Measurements from ENCODE around the gene LTA.

DNA sequence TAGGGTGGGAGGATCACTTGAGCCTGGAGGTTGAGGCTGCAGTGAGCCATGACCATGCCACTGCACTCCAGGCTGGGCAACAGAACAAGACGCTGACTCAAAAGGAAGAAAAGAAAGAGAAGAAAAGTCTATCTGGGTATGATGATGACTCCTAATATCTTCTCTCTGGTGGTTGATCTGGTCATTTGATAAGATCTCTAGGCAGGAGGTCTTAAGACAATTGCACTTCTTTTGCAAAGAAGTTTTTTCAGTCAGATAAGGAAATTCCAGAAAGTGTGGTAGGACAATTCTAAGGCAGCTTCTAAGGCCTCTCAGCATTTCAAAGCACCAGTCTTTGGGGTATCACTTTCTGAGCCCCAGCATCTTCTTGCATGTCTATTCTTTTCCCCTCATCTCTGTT lies 35.2 kb downstream of the LTA start:
- no peak for TF ChIP-seq ZNF114 (CRISPR knock-in tag; IDR thresholded peaks at IDR 0.05)
- TF ChIP-seq EZH2phosphoT487 (IDR thresholded peaks at IDR 0.05; ENCODE audit: unreplicated experiment), result no peak
- no peak for TF ChIP-seq POLR2AphosphoS5 (IDR thresholded peaks at IDR 0.05; ENCODE audit: low read depth)
- no peak for TF ChIP-seq EZH2 (IDR thresholded peaks at IDR 0.05; ENCODE audit: low read depth, unreplicated experiment)
- TF ChIP-seq, protein P1, sequence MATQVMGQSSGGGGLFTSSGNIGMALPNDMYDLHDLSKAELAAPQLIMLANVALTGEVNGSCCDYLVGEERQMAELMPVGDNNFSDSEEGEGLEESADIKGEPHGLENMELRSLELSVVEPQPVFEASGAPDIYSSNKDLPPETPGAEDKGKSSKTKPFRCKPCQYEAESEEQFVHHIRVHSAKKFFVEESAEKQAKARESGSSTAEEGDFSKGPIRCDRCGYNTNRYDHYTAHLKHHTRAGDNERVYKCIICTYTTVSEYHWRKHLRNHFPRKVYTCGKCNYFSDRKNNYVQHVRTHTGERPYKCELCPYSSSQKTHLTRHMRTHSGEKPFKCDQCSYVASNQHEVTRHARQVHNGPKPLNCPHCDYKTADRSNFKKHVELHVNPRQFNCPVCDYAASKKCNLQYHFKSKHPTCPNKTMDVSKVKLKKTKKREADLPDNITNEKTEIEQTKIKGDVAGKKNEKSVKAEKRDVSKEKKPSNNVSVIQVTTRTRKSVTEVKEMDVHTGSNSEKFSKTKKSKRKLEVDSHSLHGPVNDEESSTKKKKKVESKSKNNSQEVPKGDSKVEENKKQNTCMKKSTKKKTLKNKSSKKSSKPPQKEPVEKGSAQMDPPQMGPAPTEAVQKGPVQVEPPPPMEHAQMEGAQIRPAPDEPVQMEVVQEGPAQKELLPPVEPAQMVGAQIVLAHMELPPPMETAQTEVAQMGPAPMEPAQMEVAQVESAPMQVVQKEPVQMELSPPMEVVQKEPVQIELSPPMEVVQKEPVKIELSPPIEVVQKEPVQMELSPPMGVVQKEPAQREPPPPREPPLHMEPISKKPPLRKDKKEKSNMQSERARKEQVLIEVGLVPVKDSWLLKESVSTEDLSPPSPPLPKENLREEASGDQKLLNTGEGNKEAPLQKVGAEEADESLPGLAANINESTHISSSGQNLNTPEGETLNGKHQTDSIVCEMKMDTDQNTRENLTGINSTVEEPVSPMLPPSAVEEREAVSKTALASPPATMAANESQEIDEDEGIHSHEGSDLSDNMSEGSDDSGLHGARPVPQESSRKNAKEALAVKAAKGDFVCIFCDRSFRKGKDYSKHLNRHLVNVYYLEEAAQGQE (IDR thresholded peaks at IDR 0.05; ENCODE audit: unreplicated experiment), result no peak
- TF ChIP-seq, protein P2, sequence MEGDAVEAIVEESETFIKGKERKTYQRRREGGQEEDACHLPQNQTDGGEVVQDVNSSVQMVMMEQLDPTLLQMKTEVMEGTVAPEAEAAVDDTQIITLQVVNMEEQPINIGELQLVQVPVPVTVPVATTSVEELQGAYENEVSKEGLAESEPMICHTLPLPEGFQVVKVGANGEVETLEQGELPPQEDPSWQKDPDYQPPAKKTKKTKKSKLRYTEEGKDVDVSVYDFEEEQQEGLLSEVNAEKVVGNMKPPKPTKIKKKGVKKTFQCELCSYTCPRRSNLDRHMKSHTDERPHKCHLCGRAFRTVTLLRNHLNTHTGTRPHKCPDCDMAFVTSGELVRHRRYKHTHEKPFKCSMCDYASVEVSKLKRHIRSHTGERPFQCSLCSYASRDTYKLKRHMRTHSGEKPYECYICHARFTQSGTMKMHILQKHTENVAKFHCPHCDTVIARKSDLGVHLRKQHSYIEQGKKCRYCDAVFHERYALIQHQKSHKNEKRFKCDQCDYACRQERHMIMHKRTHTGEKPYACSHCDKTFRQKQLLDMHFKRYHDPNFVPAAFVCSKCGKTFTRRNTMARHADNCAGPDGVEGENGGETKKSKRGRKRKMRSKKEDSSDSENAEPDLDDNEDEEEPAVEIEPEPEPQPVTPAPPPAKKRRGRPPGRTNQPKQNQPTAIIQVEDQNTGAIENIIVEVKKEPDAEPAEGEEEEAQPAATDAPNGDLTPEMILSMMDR (conservative IDR thresholded peaks at IDR 0.05; ENCODE audit: low read depth in 2 of 2), result no peak
- no peak for TF ChIP-seq JUNB (IDR thresholded peaks at IDR 0.05; ENCODE audit: unreplicated experiment)
- TF ChIP-seq CREB1 (CRISPR knock-in tag; IDR thresholded peaks at IDR 0.05; ENCODE audit: low read depth), result no peak
- TF ChIP-seq, protein P3, sequence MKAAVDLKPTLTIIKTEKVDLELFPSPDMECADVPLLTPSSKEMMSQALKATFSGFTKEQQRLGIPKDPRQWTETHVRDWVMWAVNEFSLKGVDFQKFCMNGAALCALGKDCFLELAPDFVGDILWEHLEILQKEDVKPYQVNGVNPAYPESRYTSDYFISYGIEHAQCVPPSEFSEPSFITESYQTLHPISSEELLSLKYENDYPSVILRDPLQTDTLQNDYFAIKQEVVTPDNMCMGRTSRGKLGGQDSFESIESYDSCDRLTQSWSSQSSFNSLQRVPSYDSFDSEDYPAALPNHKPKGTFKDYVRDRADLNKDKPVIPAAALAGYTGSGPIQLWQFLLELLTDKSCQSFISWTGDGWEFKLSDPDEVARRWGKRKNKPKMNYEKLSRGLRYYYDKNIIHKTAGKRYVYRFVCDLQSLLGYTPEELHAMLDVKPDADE (IDR thresholded peaks at IDR 0.05), result no peak
- no peak for TF ChIP-seq ZNF331 (CRISPR knock-in tag; IDR thresholded peaks at IDR 0.05; ENCODE audit: low read depth)
- TF ChIP-seq NANOG (IDR thresholded peaks at IDR 0.05; ENCODE audit: borderline replicate concordance), result no peak

Data from GM23338 (cell line).